22Rv1 (cell line): ENCODE results near the gene TRAPPC4.

Source experiments
- H3K27ac ChIP-seq: fragments of 450-650 bp; 2 replicates; pipeline ENCODE4 v1.5.1; 2017
- CTCF ChIP-seq: fragments of 450-650 bp; IDR thresholded peaks from 2 replicates; pipeline ENCODE4 v1.5.1; 2017; ENCODE audit warnings: mild to moderate bottlenecking
- ZFX ChIP-seq: fragments of 450-650 bp; IDR thresholded peaks from 2 replicates; pipeline ENCODE4 v1.6.1; 2017; ENCODE audit warnings: antibody characterized with exemption, borderline replicate concordance

TRAPPC4 gene

GRCh38 chr11:119025541-119025940 lies 7.0 kb downstream of the TRAPPC4 start:
- no peak overlapping the region for H3K27ac ChIP-seq
- TF ChIP-seq ZFX = no peak
- no peak for TF ChIP-seq CTCF

GRCh38 chr11:119025978-119026766 lies 7.6 kb downstream of the TRAPPC4 start:
- no peak overlapping the region for H3K27ac ChIP-seq
- TF ChIP-seq ZFX (no peak), CTCF (no peak)

GRCh38 chr11:119026970-119027369 lies 8.4 kb downstream of the TRAPPC4 start:
- TF ChIP-seq ZFX (no peak), CTCF (no peak)
- no peak overlapping the region for H3K27ac ChIP-seq

GRCh38 chr11:119027561-119028345 lies 9.2 kb downstream of the TRAPPC4 start:
- H3K27ac ChIP-seq = no peak overlapping the region
- TF ChIP-seq CTCF = no peak
- no peak for TF ChIP-seq ZFX

GRCh38 chr11:119028346-119029068 lies 9.9 kb downstream of the TRAPPC4 start:
- no peak overlapping the region for H3K27ac ChIP-seq
- TF ChIP-seq ZFX (no peak), CTCF (no peak)

GRCh38 chr11:119029069-119029339 lies 10.4 kb downstream of the TRAPPC4 start:
- H3K27ac ChIP-seq = 0 out of 2 replicates have a peak overlapping the region, but pooled peaks have one; percentile 76
- no peak for TF ChIP-seq ZFX
- TF ChIP-seq CTCF = no peak
